Liver (tissue), 9 donors: ENCODE measurements around the gene ADRA2C. TPM values are rescaled to one million over a fixed set of nuclear protein-coding genes. Genes with fewer than 3 reads are reported as not detected.

Experiments used
- DNase-seq: peaks from one replicate; pipeline ENCODE4 v3.0.0-alpha.2; 2017; ENCODE audit warnings: low spot score
- H3K27ac ChIP-seq, 2 donors: one replicate each; pipeline ENCODE4 v1.7.0; 2013; ENCODE audit warnings: inconsistent platforms in 2 of 2, low read length in 2 of 2, control low read depth in 1 of 2, low read depth in 1 of 2, mild to moderate bottlenecking in 1 of 2
- H3K27me3 ChIP-seq, 4 donors: one replicate each; pipeline versions ENCODE4 v1.6.1 to v1.7.0; 2013; ENCODE audit warnings: low read length in 3 of 4, inconsistent platforms in 1 of 4, mild to moderate bottlenecking in 1 of 4, moderate library complexity in 1 of 4; ENCODE audit not compliant: control insufficient read depth in 4 of 4, insufficient read depth in 4 of 4
- H3K36me3 ChIP-seq, 4 donors: one replicate each; pipeline versions ENCODE4 v1.6.1 to v1.7.0; 2013; ENCODE audit warnings: low read length in 3 of 4, mild to moderate bottlenecking in 3 of 4, low read depth in 1 of 4, moderate library complexity in 1 of 4; ENCODE audit not compliant: control insufficient read depth in 4 of 4, insufficient read depth in 3 of 4
- H3K4me1 ChIP-seq, 4 donors: one replicate each; pipeline versions ENCODE4 v1.6.1 to v1.7.0; 2013; ENCODE audit warnings: low read length in 3 of 4, mild to moderate bottlenecking in 3 of 4, moderate library complexity in 1 of 4; ENCODE audit not compliant: control insufficient read depth in 4 of 4, insufficient read depth in 4 of 4
- H3K4me3 ChIP-seq, 3 donors: one replicate each; pipeline versions ENCODE4 v1.6.1 to v1.7.0; 2013; ENCODE audit warnings: low read length in 3 of 3, control low read depth in 1 of 3, low read depth in 1 of 3, mild to moderate bottlenecking in 1 of 3
- H3K9ac ChIP-seq, 2 donors: one replicate each; pipeline ENCODE4 v1.7.0; 2013; ENCODE audit warnings: low read length in 2 of 2, mild to moderate bottlenecking in 2 of 2, moderate library complexity in 2 of 2, control low read depth in 1 of 2, low read depth in 1 of 2
- H3K9me3 ChIP-seq, 4 donors: one replicate each; pipeline versions ENCODE4 v1.6.1 to v1.7.0; 2013; ENCODE audit warnings: low read length in 3 of 4; ENCODE audit not compliant: control insufficient read depth in 4 of 4
- ATF3 ChIP-seq: IDR thresholded peaks from 2 replicates; pipeline ENCODE4 v1.6.1; 2016; ENCODE audit warnings: antibody characterized with exemption
- FOXA1 ChIP-seq: IDR thresholded peaks from 2 replicates; pipeline ENCODE4 v1.6.1; 2016; ENCODE audit warnings: antibody characterized with exemption
- GABPA ChIP-seq, 2 donors: IDR thresholded peaks in 1 of 2; conservative IDR thresholded peaks in 1 of 2; 2 replicates each; pipeline ENCODE4 v1.6.1; 2016; ENCODE audit warnings: antibody characterized with exemption in 2 of 2, mild to moderate bottlenecking in 1 of 2, moderate library complexity in 1 of 2
- HNF4G ChIP-seq: IDR thresholded peaks from 2 replicates; pipeline ENCODE4 v1.6.1; 2016; ENCODE audit warnings: antibody characterized with exemption
- MAX ChIP-seq: IDR thresholded peaks from 2 replicates; pipeline ENCODE4 v1.6.1; 2016; ENCODE audit warnings: antibody characterized with exemption
- REST ChIP-seq: IDR thresholded peaks from 2 replicates; pipeline ENCODE4 v1.6.1; 2016; ENCODE audit warnings: antibody characterized with exemption, mild to moderate bottlenecking
- SP1 ChIP-seq: IDR thresholded peaks from 2 replicates; pipeline ENCODE4 v1.6.1; 2018; ENCODE audit warnings: antibody characterized with exemption, mild to moderate bottlenecking
- TAF1 ChIP-seq: conservative IDR thresholded peaks from 2 replicates; pipeline ENCODE4 v1.6.1; 2016; ENCODE audit warnings: antibody characterized with exemption, mild to moderate bottlenecking
- YY1 ChIP-seq: IDR thresholded peaks from 2 replicates; pipeline ENCODE4 v1.6.1; 2016; ENCODE audit warnings: antibody characterized with exemption, mild to moderate bottlenecking
- WGBS: extraction: QIAGEN DNeasy Blood & Tissue Kit; methylation state at CpG from one replicate; pipeline ENCODE4 v1.1.7; 2013; 5-methylcytosine and 5-hydroxymethylcytosine counted together
- polyA plus RNA-seq, 2 donors: library from polyadenylated mRNA; stranded (reverse) in 1 of 2; unstranded in 1 of 2; fragments of 200-250 nt in 1 of 2; fragments of >200 nt in 1 of 2; fragmentation: Nextera tagmentation in 1 of 2; extraction: Ambion mirVana in 1 of 2; gene quantifications; one replicate each; pipeline versions ENCODE4 v1.2.1 to v1.2.3, GENCODE V29; 2013 to 2015
- total RNA-seq, 2 donors: library from RNA; depleted of rRNA; stranded (reverse); fragments of >200 nt; gene quantifications; one replicate each; pipeline ENCODE4 v1.2.3, GENCODE V29; 2014
- TF ChIP-seq, protein P1 (sequence below): IDR thresholded peaks from 2 replicates; pipeline ENCODE4 v1.6.1; 2016; ENCODE audit warnings: antibody characterized with exemption
- donor health status: healthy.
- donor health status: healthy.
- donor health status: healthy.
- donor health status: healthy.
- donor health status: healthy.

ADRA2C gene
- total and polyA plus RNA-seq, 4 donors, result 0.19 to 1.1 (median 0.28) TPM; not detected in 1

DNA sequence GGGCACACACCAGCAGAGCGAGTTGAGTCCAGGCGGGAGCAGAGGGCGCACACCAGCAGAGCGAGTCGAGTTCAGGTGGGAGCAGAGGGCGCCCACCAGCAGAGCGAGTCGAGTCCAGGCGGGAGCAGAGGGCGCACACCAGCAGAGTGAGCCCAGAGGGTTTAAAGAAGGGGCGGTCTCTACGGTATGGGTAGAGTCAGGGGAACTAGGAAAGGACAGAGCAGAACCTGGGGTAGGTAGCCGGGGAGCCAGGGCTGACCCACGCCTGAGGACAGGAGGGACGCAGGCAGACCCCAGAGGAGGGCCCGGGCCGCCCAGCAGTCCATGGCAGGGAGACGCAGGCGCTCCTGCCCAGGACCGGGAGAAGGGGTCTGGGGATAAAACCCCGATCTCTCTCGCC, 22.0 kb upstream of the ADRA2C start (continued):
- TF ChIP-seq, protein P1, sequence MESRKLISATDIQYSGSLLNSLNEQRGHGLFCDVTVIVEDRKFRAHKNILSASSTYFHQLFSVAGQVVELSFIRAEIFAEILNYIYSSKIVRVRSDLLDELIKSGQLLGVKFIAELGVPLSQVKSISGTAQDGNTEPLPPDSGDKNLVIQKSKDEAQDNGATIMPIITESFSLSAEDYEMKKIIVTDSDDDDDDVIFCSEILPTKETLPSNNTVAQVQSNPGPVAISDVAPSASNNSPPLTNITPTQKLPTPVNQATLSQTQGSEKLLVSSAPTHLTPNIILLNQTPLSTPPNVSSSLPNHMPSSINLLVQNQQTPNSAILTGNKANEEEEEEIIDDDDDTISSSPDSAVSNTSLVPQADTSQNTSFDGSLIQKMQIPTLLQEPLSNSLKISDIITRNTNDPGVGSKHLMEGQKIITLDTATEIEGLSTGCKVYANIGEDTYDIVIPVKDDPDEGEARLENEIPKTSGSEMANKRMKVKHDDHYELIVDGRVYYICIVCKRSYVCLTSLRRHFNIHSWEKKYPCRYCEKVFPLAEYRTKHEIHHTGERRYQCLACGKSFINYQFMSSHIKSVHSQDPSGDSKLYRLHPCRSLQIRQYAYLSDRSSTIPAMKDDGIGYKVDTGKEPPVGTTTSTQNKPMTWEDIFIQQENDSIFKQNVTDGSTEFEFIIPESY, result no peak
- no peak for TF ChIP-seq TAF1

- no peak for TF ChIP-seq YY1
- H3K4me3 ChIP-seq, result no peak overlapping the region
- H3K36me3 ChIP-seq, result no peaks in the 10 kb centered on the region
- peaks cover 3 to 25% (median 6%) of the 10 kb centered on the region in 4 donors for H3K27me3 ChIP-seq
- WGBS, result 16% methylated on average over 14 of the region's 14 CpGs
- no peak overlapping the region for H3K27ac ChIP-seq
- peaks cover 4 to 11% (median 5%) of the 10 kb centered on the region in 4 donors for H3K9me3 ChIP-seq
- H3K4me1 ChIP-seq, result no peaks in the 10 kb centered on the region
- no peak overlapping the region for H3K9ac ChIP-seq
- no peak for DNase-seq
Observed at GRCh38 chr4:3744901-3745300, 21.3 kb upstream of the ADRA2C start.

GRCh38 chr4:3745886-3746656, 20.1 kb upstream of the ADRA2C start:
- no peak overlapping the region for H3K27ac ChIP-seq
- no peak overlapping the region for H3K9ac ChIP-seq
- H3K4me1 ChIP-seq, result no peaks in the 10 kb centered on the region
- no peaks in the 10 kb centered on the region for H3K36me3 ChIP-seq
- H3K27me3 ChIP-seq, result peaks cover 3 to 25% (median 6%) of the 10 kb centered on the region in 4 donors
- WGBS, result 50% methylated on average over 24 of the region's 32 CpGs
- H3K4me3 ChIP-seq, result no peak overlapping the region
- no peak for DNase-seq
- peaks cover 4 to 11% (median 5%) of the 10 kb centered on the region in 4 donors for H3K9me3 ChIP-seq
- TF ChIP-seq, protein P1, result no peak

- no peak for DNase-seq
- WGBS, result 79% methylated on average over 19 of the region's 23 CpGs
- Histone ChIP-seq H3K27me3 (peaks cover 3 to 25% (median 5%) of the 10 kb centered on the region in 4 donors), H3K4me3 (no peak overlapping the region), H3K36me3 (no peaks in the 10 kb centered on the region), H3K9ac (no peak overlapping the region), H3K27ac (no peak overlapping the region), H3K9me3 (peaks cover 4 to 11% (median 5%) of the 10 kb centered on the region in 4 donors), H3K4me1 (no peaks in the 10 kb centered on the region)
- TF ChIP-seq YY1 (no peak), FOXA1 (no peak), REST (no peak), MAX (no peak), ATF3 (no peak), SP1 (no peak), HNF4G (no peak), GABPA (IDR thresholded peaks at IDR 0.05 in 1 of 2, conservative IDR thresholded peaks at IDR 0.05 in 1 of 2) (no peak)
- TF ChIP-seq, protein P1, result no peak
Observed at GRCh38 chr4:3746701-3747580, 19.2 kb upstream of the ADRA2C start.
